HG02981 (cell line): ENCODE measurements around the gene FOXI1.
"Not testable (repeated sequence)": the region's sequence is repeated elsewhere in the genome, so short reads cannot be mapped to it uniquely, and the experiment has no call there.

Source experiments
- ATAC-seq: cut with Tn5 transposase; IDR thresholded peaks from one replicate; pipeline ENCODE4 v1.9.1; 2021; ENCODE audit warnings: mild to moderate bottlenecking, moderate library complexity; ENCODE audit not compliant: unreplicated experiment

Gene FOXI1

DNA sequence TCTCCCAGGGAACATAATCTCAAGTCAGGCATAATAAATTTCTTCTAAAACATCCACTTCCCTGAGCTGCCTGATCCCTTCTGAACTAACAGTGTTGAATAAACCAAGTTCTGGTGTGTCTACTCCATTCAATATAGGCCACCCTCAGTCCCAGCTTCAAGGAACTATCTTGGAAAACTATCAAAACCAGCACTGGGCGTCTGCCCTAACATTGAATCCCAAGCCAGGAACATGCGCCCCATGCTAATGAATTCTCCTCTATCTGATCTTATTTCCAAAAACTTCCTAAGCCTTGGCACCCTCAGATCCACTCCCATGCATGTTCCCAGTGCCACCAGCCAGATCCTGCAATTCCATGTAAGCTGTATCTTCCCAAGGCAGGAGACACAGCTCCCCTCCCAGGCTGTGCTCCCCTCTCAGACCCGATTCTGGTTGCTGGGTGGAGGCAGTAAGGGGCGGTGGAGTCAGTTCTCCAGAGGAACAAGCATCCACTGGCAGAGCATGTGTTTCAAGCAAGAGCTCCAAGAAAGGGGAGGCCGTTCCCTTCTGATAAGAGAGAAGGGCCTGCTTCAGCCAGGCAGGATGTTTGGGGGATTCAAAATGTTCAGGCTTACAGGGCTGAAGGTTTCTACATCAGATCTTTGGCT, 13.1 kb upstream of the FOXI1 start:
- ATAC-seq = no peak

DNA sequence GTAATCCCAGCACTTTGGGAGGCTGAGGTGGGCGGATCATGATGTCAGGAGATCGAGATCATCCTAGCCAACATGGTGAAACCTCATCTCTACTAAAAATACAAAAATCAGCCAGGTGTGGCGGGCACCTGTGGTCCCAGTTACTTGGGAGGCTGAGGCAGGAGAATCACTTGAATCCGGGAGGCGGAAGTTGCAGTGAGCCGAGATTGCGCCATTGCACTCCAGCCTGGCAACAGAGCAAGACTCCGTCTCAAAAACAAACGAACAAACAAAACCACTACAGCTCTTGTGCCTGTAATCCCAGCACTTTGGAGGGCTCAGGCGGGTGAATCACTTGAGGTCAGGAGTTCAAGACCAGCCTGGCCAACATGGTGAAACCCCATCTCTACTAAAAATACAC, 11.4 kb upstream of the FOXI1 start:
- ATAC-seq = not testable (repeated sequence)

- no peak for ATAC-seq
Observed at GRCh38 chr5:170095646-170096045, 10.1 kb upstream of the FOXI1 start.

- no peak for ATAC-seq
Observed at GRCh38 chr5:170097934-170098333, 7.8 kb upstream of the FOXI1 start.

- peak; percentile 53 for ATAC-seq
Observed at GRCh38 chr5:170100066-170100943, 5.4 kb upstream of the FOXI1 start.

DNA sequence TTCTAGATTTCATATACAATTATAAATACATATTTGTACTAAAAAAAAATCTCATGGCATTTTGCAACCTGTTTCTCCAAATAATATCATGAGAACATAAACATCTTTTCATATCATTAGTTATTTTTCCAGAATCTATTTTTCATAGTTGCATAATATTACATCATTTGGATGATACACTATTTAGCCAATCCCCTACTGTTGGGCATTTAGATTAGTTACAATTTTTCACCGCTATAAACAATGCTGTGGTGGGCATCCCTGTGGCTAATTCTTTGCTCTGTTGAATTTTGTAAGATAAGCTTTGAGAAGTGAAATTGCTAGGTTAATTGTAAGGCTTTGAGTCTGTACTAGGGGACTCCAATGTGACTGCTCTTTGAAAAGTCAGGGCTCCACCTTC, 2.2 kb upstream of the FOXI1 start:
- ATAC-seq = no peak

GRCh38 chr5:170104299-170104698, 1.4 kb upstream of the FOXI1 start:
- no peak for ATAC-seq

DNA sequence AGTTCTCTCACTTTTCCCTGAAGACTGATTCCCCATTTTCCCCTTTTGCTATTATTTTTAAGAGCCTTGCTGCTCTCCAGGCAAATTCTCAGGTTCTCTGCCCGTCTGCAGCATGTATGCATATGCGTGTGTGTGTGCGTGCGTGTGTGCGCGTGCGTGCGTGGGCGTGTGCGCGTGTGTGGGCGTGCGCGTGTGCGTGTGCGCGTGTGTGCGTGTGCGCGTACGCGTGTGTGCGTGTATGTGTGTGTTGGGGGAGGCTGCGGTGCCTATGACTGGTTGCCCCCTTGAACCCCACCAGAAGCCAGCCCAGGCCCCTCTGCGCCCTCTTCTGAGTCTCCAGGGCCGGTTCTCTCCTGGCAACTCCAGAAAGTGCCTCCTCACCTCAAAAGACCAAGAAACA, 987 bp upstream of the FOXI1 start:
- ATAC-seq = no peak

DNA sequence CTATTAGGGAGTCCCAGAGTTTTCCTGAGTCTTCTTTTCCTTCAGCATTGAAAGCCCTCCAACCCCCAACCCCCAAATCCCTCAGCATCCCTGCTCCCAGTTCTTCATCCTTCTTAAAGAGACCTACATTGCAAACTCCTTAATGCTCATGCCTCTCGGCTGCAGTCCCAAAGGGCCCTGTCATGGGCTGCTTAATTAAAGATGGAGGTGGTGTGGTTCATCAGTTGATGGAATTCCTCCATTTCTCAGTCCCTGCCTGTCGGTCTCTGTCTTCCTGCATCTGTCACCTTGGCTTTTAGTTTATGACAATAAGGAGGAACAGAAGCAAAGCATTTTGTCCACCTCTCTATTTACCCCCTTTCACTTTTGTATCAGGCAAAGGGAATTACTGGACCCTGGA, 2.0 kb downstream of the FOXI1 start:
- no peak for ATAC-seq

DNA sequence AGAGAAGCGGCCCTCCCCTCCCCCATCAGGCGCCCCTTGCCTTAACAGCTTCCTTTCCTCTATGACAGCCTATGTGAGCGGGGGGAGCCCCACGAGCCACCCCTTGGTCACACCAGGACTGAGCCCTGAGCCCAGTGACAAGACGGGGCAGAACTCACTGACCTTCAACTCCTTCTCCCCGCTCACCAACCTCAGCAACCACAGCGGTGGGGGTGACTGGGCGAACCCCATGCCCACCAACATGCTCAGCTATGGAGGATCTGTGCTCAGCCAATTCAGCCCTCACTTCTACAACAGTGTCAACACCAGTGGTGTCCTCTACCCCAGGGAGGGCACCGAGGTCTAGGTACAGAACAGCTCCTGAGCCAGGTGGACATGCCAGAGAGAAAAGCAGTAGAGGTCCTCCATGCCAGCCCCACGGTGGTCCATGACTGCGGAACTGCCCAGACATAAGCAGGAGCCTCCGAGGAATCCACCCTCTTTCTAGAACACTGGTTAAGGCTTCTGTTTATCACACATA, 2.6 kb downstream of the FOXI1 start:
- ATAC-seq = no peak

GRCh38 chr5:170109059-170110031, 3.6 kb downstream of the FOXI1 start:
- ATAC-seq = no peak

GRCh38 chr5:170110403-170111087, 4.8 kb downstream of the FOXI1 start:
- ATAC-seq = no peak

DNA sequence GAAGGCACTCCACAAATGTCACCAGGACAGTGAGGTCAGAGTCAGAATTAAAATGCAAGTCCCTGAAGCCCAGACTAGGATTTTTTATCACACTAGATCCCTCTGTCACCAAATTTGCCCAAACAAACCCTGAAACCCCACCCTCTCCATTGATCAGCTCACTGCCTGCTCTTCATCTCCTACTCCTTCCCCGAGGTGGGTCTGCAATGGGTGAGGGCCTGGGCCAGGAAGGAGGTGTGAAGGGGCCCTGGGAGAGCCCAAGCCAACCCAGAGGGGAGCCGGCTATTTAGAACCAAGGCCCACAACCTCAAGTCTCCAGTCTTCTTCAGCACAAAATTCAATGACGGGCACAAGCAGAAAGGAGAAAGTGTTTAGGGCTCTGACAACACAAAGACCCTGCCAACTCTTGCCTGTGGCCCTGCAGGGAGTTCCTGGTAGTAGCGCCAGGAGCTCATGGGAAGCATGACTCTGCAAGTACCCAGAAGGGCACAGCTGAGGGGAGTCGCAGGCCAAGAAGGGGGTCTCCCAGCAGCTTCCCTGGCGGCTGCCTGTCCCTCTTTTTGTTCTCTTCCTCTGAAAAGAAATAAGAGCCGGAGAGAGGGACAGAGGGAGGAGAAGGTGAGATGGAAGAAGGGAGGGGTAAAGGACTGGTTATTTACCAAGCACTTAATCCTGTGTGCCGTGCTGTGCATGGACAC, 5.5 kb downstream of the FOXI1 start:
- no peak for ATAC-seq

DNA sequence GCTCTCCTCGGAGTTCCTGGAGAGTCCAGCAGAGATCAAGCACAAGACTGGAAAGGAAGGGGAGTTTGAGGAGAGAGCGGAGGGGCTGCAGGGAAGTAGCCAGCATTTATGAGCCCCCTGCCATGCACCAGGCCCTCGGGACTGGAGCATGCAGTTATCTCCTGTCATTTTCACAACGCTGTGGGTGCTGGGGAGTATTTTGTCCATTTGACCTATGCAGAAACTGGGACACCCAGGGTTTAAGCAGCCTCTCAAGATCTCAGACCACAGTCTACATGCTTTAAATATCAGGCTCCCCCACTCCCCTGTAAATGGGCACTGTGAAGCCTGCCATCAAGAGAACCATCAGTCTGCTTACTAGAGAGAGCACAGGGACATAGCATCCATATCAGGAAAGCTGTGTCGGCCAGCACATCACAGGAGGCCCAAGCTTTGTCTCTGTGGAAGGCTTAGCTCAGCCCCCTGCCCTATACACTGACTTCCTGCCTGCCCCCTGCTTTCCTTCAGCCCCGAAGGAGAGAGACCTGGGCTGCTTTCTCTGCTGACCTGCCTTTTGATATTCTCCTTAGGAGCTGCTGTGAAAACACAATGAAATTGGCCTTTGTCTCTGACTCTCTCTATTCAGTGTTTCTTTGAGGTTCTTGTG, 7.3 kb downstream of the FOXI1 start:
- no peak for ATAC-seq

DNA sequence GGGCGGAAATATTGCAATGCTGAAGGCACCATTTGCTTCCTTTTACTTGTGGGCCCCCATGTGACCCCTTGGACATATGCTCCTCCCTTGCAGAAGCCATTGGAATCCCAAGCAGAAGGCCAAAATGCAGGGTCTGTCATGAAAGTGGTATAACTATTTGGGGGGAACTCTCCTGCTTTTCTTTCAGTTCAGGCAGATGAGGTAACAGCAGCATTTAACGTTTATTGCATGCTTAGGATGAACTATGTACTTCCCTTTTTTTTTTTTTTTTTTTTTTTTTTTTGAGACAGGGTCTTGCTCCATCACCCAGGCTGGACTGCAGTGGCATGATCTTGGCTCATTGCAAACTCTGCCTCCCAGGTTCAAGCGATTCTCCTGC, 7.8 kb downstream of the FOXI1 start:
- ATAC-seq = no peak

DNA sequence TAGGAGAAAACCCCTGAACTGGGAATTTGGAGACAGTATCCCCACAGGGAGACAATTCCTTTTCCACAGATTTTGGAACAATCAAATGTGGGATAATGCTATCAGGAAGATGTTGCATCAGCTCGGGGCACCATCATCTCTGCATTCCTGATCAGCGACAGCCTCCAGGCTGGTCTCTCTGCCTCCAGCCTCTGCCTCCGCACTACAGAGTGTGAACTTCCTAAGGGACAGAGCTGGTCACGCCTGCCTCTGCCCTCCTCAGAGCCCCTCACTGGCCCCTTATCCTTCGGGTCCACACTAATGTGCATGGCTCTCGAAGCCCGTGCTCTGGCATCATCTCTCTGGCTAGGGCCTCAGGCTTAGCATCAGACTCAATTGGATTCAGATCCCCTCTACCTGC, 8.6 kb downstream of the FOXI1 start:
- no peak for ATAC-seq

DNA sequence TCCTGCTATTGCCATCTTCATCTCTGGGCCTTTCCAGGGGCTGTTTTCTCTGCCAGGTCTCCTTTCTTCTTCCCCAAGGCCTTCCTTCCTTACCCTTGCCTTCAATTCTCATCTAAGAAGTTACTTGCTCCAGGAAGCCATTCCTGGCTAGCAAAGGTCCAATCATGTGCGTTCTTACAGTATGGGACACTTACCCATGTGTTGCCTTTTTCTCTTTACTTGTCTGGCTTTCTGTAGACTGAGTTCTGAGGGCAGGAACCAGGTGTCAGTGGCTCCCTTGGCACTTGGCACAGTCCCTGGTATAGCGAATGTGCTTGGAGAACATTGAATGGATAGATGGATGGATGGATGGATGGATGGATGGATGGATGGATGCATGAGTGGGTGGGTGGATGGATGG, 10.2 kb downstream of the FOXI1 start:
- no peak for ATAC-seq

DNA sequence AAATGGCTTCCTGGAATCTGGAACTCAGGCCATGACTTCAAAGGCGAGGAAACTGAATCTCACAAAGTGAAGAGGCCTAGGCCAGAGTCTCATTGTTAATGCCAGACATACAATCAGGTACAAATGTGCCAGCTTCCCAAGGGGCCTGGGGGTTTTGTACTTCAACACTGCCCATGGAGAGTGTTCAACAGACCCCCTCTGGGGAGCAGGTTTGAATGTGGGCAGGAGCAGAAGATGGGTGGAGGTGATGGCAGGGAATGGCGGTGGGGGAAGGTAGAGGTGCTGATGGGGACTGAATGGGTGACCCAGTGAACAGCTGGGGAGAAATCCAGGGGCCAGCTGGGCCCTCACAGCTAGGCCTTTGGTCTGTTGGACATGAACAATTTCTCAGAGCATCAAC, 12.0 kb downstream of the FOXI1 start:
- ATAC-seq = no peak

DNA sequence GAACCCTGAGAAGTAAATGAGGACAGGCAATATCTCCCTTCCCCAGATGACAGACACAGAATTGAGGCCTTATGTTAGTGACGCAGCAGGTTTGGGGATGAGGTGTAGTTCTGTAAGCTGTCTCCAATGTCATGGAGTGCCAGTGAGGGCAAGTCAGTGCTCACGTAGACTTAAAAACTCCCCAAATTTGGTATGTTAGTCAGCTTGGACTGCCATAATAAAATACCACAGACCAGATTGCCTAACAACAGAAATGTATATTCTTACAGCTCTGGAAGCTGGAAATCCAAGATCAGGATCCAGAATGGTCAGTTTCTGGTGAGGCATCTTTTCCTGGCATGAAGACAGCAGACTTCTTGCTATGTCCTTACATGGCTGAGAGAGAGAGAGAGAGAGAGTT, 14.9 kb downstream of the FOXI1 start:
- ATAC-seq = no peak
